GM23248 (cell line): ENCODE measurements around the gene FAM221A.

Source experiments
- EZH2 ChIP-seq: fragments of 200-600 bp; sonication (generic); IDR thresholded peaks from 2 replicates; pipeline ENCODE4 v1.6.1; 2018; ENCODE audit warnings: antibody characterized with exemption, mild to moderate bottlenecking; ENCODE audit not compliant: insufficient read depth, poor library complexity, severe bottlenecking
- EZH2phosphoT487 ChIP-seq: fragments of 200-600 bp; sonication (generic); IDR thresholded peaks from 2 replicates; pipeline ENCODE4 v1.6.1; 2018; ENCODE audit warnings: antibody characterized with exemption, moderate library complexity, mild to moderate bottlenecking, low read depth; ENCODE audit not compliant: insufficient read depth

- TF ChIP-seq EZH2 (no peak), EZH2phosphoT487 (no peak)
Measured at GRCh38 chr7:23698822-23699221, 18.8 kb downstream of the FAM221A start.
